RKO (cell line): Measurements from ENCODE around the gene RPS15.

Experiments used
- DNase-seq: peaks from one replicate; pipeline ENCODE4 v3.0.0-alpha.2; 2016; ENCODE audit warnings: low spot score

The RPS15 gene

DNA sequence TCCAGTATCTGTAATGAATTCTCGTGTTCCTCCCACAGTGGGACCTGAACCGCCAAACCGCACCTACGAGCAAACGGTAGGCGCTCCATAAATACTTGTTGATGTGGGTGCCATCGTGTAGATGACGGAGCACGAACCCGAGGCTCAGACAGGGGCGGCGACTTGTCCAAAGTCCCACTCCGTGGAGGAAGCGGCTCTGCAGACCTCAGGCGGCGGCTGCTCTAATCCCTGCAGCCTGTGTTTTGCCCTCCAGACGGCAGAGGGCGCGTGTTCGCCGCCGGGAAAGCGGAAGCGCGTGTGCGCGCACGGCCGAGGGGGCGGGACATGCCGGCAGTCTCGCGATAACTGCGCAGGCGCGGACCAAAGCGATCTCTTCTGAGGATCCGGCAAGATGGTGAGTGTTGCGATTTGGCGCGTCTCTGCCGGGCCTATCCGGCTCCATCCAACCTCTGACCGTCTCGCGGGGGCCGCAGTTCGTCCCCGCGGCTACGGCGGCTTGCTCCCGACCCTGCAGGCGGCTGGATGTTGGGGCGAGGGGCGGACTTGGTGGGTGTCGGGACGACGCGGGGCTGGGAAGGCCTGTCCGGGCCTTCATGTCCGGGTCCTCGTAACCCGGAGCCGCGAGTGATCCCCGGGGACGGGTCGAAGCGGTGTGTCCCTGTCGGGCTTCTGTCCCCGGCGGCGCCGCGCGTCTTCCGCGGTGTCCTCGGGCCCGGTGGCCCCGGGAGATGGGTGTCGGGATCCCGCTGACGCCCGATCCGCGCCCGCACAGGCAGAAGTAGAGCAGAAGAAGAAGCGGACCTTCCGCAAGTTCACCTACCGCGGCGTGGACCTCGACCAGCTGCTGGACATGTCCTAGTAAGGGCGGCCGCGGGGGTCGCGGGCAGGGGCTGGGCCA, at the start of gene RPS15:
Gene RPS15 (plus strand): TSS at position 362 of the 898 bp plus-strand sequence. CDS start 30 bp downstream, at position 392.
- peak; percentile 94 for DNase-seq

DNA sequence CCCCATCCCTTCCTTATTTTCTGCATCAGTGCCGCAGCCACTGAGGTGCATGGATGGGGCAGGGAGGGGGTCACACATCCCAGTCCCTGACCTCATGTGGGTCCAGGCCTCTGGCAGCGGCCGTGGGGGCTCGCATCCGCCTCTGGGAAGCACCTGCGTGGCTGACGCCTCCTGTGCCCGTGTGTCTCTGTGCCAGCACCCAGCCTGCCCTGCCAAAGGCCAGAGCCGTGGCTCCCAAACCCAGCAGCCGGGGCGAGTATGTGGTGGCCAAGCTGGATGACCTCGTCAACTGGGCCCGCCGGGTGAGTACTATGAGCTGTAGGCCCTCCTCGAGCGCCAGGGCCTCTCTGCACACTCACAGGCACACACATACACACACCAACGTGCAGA, 49.6 kb upstream of the RPS15 start:
- DNase-seq, result no peak

GRCh38 chr19:1389033-1389940, 48.9 kb upstream of the RPS15 start:
- DNase-seq, result no peak

- DNase-seq, result no peak
These were observed 47.2 kb upstream of the RPS15 start for GRCh38 chr19:1390890-1391423.

- no peak for DNase-seq
These were observed 45.8 kb upstream of the RPS15 start for GRCh38 chr19:1392407-1392806.

GRCh38 chr19:1392939-1393530, 45.2 kb upstream of the RPS15 start:
- DNase-seq, result no peak

DNA sequence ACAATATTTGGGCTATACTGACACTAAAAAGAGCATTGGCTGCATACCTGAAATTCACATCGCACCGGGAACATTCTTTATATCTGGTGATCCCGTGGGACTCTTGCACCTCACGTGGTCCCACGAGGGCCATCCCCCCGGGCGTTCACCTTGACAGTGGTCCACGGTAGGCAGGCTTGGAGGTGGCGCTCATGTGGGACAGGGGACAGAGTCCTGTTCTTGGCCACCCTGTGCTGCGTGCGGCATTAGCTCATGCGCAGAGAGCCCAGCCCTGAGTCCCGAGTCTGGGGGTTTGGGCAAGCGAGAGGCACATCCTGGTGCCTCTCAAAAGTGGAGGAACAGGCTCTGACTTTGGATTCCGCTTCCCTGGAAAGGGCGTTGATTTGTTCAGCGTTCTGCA, 44.4 kb upstream of the RPS15 start:
- no peak for DNase-seq

- DNase-seq, result no peak
These were observed 43.7 kb upstream of the RPS15 start for GRCh38 chr19:1394252-1395193.

GRCh38 chr19:1395194-1396018, 42.8 kb upstream of the RPS15 start:
- DNase-seq, result no peak

DNA sequence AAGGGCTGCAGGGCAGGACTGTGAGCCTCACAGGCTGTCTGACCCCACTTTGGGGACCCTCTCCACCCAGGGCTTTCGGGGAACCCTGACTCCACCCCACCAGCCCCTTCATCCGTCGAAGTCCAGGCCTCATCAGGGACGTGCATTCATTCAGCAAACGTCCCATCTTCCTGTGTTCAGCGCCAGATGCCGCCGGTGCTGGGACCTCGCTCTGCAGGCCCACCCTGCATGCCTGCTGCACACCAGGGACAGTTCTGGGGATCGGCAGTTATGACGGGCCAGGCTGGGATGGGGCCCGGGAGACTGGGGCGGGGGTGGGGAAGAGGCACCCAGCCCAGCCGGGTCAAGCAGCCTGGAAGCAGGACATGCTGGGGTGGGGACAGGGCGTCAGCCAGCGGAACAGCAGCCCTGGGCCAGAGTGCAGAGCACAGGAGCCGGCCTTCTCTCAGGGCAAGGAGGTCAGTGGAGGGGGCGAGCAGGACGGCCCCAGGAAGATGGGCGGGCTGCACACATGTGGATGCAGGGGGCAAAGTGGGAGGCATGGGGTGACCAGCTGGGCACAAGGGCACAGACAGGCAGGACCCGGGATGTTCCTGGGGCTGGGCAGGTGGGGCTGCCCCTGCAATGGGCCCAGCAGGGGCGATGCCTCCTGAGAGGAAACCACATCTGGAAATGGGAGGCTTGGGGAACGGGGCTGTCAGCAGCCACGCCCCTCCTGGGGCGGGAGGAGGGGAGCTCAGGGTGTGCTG, 42.0 kb upstream of the RPS15 start:
- no peak for DNase-seq

DNA sequence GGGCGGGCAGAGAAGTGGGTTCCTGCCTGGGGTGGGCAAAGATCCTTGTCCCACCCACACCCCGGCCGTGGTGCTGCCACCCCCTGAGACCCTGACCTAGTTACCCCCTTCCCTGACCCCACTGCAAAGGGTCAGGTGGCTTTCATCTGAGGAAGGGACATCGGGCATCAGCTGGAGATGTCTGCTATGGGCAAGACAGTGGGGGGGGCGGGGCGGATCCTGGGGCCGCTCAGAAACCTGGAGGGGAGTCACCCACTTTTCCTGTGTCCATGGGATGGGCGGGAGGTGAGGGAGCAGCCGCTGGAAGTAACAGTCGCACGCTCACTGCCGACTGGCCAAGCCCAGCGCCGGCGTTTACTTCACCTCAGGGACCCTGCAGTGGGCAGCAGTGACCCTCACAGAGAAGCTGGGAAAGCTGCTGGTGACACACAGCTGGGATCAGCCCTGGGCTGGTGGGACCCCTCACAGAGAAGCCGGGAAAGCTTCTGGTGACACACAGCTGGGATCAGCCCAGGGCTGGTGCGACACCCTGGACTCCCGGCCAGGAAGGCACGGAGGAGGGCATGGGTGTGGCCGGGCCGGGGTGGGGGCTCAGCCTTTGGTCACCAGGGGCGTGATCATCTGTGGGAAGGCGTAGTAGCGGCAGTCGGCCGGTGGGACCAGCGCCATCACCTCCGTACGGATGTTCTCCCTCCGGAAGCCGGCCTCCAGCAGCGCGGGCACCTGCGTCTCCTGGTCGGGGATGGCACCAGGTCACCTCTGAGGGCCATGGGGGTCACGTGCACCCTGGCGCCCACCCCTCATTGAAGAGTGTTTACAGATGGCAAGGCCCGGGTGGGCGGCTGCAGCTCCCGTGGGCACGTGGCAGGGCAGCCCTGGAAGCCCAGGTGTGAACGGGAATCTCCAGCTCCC, 41.2 kb upstream of the RPS15 start:
- DNase-seq, result no peak

- DNase-seq, result no peak
These were observed 40.4 kb upstream of the RPS15 start for GRCh38 chr19:1397838-1398237.

GRCh38 chr19:1399079-1399478, 39.1 kb upstream of the RPS15 start:
- DNase-seq, result no peak

DNA sequence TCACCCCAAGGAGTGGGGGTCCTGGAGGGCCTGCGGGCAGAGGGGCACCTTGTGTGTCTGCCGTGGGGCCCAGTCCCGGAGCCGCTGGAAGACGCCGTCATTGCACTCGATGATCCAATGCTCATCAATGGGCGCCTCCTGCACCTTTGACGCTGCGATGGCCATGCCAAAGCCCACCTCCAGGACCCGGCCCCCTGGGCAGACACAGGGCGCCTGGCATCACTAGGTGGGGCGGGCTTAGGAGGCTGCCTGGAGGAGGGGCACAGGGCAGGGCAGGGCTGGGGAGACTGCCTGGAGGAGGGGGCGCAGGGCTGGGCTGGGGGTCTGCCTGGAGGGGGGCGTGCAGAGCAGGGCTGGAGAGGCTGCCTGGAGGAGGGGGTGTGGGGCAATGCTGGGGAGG, 38.5 kb upstream of the RPS15 start:
- no peak for DNase-seq

DNA sequence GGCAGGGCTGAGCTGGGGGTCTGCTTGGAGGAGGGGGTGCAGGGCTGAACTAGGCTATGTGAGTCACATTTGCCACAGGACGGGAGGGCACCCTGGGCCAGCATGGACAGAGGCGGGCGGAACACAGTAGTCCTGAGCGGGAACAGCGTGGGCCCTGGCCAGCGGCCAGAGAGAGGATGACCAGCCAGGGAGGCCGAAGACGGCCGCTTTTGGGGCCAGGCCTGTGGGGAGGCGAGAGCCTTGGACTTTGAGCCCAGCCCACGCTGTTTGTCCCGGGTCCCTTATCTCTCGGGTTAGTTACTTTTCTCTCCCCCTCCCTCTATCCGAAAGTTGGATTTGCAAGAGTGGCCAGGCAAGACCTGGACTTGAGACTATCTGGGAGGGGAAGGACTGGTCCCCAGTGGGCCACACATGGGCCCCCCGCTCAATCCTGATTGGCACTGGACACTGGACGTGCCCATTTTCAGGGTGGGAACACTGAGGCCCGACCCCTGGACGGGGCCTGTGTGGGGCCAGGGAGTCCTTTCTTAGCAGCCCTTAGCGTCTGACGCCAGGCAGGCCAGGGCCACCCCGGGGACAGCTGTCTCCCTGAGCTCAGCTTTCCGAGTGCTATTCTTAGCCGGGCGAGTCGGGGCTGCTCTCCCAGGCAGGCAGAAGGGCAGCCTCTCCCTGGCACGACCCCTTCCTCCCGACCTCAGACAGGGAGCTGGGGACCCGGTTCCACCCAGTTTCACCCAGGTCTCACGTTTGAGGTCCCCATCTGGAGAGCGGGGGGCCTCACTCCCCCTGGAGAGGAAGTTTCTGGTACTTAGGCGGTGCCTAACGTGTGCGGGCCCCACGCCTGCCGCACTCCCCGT, 37.7 kb upstream of the RPS15 start:
- peak; percentile 56 for DNase-seq

DNA sequence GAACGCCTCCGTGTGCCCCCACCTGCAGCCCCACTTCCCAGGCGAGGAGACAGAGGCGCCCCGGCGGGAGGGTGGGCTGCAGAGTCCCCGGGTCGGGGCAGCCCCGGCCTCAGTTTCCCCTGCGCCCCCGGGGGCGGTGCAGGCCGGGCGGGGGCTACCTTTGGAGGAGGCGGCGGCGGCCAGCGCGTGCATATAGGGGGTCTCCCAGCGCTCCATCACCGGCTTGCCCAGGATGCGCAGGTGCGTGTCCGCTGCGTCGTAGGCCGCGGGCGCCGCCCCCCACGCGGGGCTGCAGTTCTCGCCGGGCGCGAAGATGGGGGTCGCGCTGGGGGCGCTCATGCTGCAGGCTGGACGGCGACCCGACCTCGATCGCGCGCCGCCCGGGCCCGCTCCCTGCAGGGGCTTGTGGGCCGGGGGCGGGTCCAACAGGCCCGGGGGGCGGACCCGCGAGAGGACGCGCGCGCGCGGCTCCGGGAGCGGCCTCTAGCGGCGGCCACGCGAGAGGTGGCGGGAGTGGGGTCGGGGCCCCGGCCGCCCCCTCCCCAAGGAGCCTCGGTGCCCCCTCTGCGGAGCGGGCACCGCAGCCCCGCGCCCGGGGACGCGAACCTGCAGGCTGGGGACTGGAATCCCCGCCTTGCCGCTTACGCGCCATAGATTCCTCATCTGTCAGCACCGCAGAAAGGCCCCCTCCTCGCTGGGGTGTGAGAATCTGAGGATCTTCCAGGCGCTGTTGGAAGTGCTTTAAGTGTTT, 36.9 kb upstream of the RPS15 start, which contains the start of gene GAMT:
Gene GAMT (minus strand): TSS at position 405 of the 751 bp plus-strand sequence. CDS start 66 bp downstream, at position 339.
- DNase-seq, result no peak

DNA sequence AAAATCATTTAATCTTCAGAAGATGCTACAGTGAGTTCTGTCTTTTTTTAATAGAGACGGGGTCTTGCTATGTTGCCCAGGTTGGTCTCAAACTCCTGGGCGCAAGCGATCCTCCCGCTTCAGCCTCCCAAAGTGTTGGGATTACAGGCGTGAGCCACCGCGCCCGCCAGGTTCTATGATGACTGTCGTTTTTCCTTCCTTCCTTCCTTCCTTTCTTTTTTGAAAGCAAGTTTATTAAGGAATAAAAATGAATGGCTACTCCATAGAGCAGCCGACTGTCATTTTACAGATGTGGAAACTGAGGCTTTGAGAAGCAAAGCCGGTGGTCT, 36.3 kb upstream of the RPS15 start:
- DNase-seq, result no peak
